HG03039 (cell line): ENCODE data around the gene ZNF32.

Experiments
- ATAC-seq: cut with Tn5 transposase; IDR thresholded peaks from one replicate; pipeline ENCODE4 v1.9.1; 2021; ENCODE audit warnings: mild to moderate bottlenecking, moderate library complexity; ENCODE audit not compliant: unreplicated experiment

The ZNF32 gene

GRCh38 chr10:43681220-43681619, 32.5 kb upstream of the ZNF32 start:
- ATAC-seq: no peak

- ATAC-seq: no peak
These were observed 31.4 kb upstream of the ZNF32 start for GRCh38 chr10:43680035-43680434.

GRCh38 chr10:43679509-43679908, 30.8 kb upstream of the ZNF32 start:
- no peak for ATAC-seq

GRCh38 chr10:43678654-43679053, 30.0 kb upstream of the ZNF32 start:
- no peak for ATAC-seq

GRCh38 chr10:43676901-43677300, 28.2 kb upstream of the ZNF32 start:
- ATAC-seq: no peak

GRCh38 chr10:43676331-43676730, 27.6 kb upstream of the ZNF32 start:
- no peak for ATAC-seq

- no peak for ATAC-seq
These were observed 26.0 kb upstream of the ZNF32 start for GRCh38 chr10:43674553-43675210.

- ATAC-seq: no peak
These were observed 24.8 kb upstream of the ZNF32 start for GRCh38 chr10:43673471-43673870.

- ATAC-seq: peak; percentile 56
These were observed 23.2 kb upstream of the ZNF32 start for GRCh38 chr10:43671659-43672531.

GRCh38 chr10:43669386-43669785, 20.7 kb upstream of the ZNF32 start:
- ATAC-seq: no peak

- no peak for ATAC-seq
These were observed 19.2 kb upstream of the ZNF32 start for GRCh38 chr10:43667761-43668386.

GRCh38 chr10:43667317-43667731, 18.6 kb upstream of the ZNF32 start:
- ATAC-seq: no peak

GRCh38 chr10:43666552-43666951, 17.9 kb upstream of the ZNF32 start:
- ATAC-seq: no peak

- no peak for ATAC-seq
These were observed 16.4 kb upstream of the ZNF32 start for GRCh38 chr10:43665054-43665453.

GRCh38 chr10:43658227-43658626, 9.5 kb upstream of the ZNF32 start:
- ATAC-seq: no peak

GRCh38 chr10:43655311-43655710, 6.6 kb upstream of the ZNF32 start:
- no peak for ATAC-seq

- no peak for ATAC-seq
These were observed 5.1 kb upstream of the ZNF32 start for GRCh38 chr10:43653746-43654145.

- ATAC-seq: peak; percentile 1
These were observed 473 bp upstream of the ZNF32 start for GRCh38 chr10:43649185-43649523.

GRCh38 chr10:43648095-43648397, 635 bp downstream of the ZNF32 start:
- ATAC-seq: no peak

- ATAC-seq: no peak
These were observed 1.1 kb downstream of the ZNF32 start for GRCh38 chr10:43647576-43647975.

GRCh38 chr10:43645866-43646265, 2.8 kb downstream of the ZNF32 start:
- ATAC-seq: no peak

- ATAC-seq: no peak
These were observed 4.4 kb downstream of the ZNF32 start for GRCh38 chr10:43644252-43644651.
